Measurements from ENCODE around the gene ZC3HAV1. TPM values are rescaled to one million over a fixed set of nuclear protein-coding genes. Genes with fewer than 3 reads are reported as not detected.

ZC3HAV1 gene
- total and polyA plus RNA-seq, 10 of the 15 experiments (the other 5 are each of a cell fraction or from before 2014, with no cell fraction given), result 18.5 to 55.3 (median 44.7) TPM

DNA sequence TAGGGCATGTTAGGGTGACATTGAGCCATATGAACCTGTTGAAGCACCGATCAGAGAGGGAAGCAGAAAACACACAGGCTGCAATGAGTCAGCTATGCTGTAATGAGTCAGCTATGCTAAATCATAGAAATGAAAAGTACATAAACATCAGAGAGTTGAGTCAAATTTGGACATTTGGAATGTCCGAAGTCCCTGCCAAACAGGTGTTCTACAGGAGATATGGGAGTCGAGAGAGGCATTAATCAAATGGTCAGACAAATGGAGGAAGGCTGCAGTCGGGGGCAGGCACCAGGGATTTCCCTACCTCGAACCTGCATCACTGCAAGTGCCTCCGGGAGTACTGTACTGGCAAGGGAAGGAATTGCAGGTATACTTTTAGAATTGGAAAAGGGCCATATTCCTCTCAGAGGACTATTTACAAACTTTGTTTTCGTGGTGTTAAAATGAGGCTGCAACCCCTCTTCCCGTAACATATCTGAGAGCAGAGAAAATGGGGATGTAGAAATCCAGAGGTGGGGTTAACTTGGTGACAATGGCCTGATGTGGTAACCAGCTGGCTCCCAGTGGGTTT, 8.8 kb upstream of the ZC3HAV1 start (continued):
- TF ChIP-seq USF2 (IDR thresholded peaks at IDR 0.05; ENCODE audit: borderline replicate concordance, low read depth, low read length), result no peak
- TF ChIP-seq CHD2 (IDR thresholded peaks at IDR 0.05; ENCODE audit: borderline replicate concordance, low read depth, low read length), result no peak
- peak; percentile 91 for TF ChIP-seq BCL11A (IDR thresholded peaks at IDR 0.05; ENCODE audit: low read depth, low read length)
- TF ChIP-seq SPI1 (IDR thresholded peaks at IDR 0.05; ENCODE audit: borderline replicate concordance, insufficient read depth, low read depth, low read length), result no peak
- TF ChIP-seq MTA2 (IDR thresholded peaks at IDR 0.05; ENCODE audit: low read depth), result peak; percentile 33
- peak; percentile 94 to 96 for TF ChIP-seq IKZF2 (IDR thresholded peaks at IDR 0.05)
- TF ChIP-seq SREBF2 (IDR thresholded peaks at IDR 0.05; ENCODE audit: low read length), result no peak
- peak; percentile 98 for TF ChIP-seq FOXM1 (IDR thresholded peaks at IDR 0.05; ENCODE audit: low read depth, low read length)
- TF ChIP-seq CHD4 (IDR thresholded peaks at IDR 0.05), result no peak
- TF ChIP-seq, protein P1, sequence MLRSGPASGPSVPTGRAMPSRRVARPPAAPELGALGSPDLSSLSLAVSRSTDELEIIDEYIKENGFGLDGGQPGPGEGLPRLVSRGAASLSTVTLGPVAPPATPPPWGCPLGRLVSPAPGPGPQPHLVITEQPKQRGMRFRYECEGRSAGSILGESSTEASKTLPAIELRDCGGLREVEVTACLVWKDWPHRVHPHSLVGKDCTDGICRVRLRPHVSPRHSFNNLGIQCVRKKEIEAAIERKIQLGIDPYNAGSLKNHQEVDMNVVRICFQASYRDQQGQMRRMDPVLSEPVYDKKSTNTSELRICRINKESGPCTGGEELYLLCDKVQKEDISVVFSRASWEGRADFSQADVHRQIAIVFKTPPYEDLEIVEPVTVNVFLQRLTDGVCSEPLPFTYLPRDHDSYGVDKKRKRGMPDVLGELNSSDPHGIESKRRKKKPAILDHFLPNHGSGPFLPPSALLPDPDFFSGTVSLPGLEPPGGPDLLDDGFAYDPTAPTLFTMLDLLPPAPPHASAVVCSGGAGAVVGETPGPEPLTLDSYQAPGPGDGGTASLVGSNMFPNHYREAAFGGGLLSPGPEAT (IDR thresholded peaks at IDR 0.05; ENCODE audit: low read depth), result no peak; the same call in none of the 2 replicates
- TF ChIP-seq TCF12 (IDR thresholded peaks at IDR 0.05; ENCODE audit: low read depth, low read length), result peak; percentile 80; the same call in 1 of the 2 replicates
- TF ChIP-seq ZBTB4 (CRISPR knock-in tag; IDR thresholded peaks at IDR 0.05), result no peak
- TF ChIP-seq IKZF1 (conservative IDR thresholded peaks at IDR 0.05), result peak; percentile 93
- TF ChIP-seq BCL3 (IDR thresholded peaks at IDR 0.05; ENCODE audit: borderline replicate concordance, insufficient read depth, low read depth, low read length, poor library complexity, severe bottlenecking), result peak; percentile 94
- TF ChIP-seq EZH2 (IDR thresholded peaks at IDR 0.05; ENCODE audit: borderline replicate concordance, control insufficient read depth, low read depth, low read length), result no peak
- TF ChIP-seq, protein P2, sequence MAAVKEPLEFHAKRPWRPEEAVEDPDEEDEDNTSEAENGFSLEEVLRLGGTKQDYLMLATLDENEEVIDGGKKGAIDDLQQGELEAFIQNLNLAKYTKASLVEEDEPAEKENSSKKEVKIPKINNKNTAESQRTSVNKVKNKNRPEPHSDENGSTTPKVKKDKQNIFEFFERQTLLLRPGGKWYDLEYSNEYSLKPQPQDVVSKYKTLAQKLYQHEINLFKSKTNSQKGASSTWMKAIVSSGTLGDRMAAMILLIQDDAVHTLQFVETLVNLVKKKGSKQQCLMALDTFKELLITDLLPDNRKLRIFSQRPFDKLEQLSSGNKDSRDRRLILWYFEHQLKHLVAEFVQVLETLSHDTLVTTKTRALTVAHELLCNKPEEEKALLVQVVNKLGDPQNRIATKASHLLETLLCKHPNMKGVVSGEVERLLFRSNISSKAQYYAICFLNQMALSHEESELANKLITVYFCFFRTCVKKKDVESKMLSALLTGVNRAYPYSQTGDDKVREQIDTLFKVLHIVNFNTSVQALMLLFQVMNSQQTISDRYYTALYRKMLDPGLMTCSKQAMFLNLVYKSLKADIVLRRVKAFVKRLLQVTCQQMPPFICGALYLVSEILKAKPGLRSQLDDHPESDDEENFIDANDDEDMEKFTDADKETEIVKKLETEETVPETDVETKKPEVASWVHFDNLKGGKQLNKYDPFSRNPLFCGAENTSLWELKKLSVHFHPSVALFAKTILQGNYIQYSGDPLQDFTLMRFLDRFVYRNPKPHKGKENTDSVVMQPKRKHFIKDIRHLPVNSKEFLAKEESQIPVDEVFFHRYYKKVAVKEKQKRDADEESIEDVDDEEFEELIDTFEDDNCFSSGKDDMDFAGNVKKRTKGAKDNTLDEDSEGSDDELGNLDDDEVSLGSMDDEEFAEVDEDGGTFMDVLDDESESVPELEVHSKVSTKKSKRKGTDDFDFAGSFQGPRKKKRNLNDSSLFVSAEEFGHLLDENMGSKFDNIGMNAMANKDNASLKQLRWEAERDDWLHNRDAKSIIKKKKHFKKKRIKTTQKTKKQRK (IDR thresholded peaks at IDR 0.05; ENCODE audit: low read depth, low read length), result no peak
- peak in 1 of 2 experiments; percentile 92; a peak in 1 of 4 replicates for TF ChIP-seq ETV6 (conservative IDR thresholded peaks at IDR 0.05 in 1 of 2, IDR thresholded peaks at IDR 0.05 in 1 of 2; ENCODE audit: borderline replicate concordance in 1 of 2, low read depth in 1 of 2)

All from GM12878 (cell line).